HG03108 (cell line): ENCODE results near the gene CREBBP.
"Not testable (repeated sequence)": the region's sequence is repeated elsewhere in the genome, so short reads cannot be mapped to it uniquely, and the experiment has no call there.

Experiments used
- ATAC-seq: cut with Tn5 transposase; IDR thresholded peaks from one replicate; pipeline ENCODE4 v1.9.1; 2021; ENCODE audit warnings: moderate library complexity; ENCODE audit not compliant: unreplicated experiment

Gene CREBBP

DNA sequence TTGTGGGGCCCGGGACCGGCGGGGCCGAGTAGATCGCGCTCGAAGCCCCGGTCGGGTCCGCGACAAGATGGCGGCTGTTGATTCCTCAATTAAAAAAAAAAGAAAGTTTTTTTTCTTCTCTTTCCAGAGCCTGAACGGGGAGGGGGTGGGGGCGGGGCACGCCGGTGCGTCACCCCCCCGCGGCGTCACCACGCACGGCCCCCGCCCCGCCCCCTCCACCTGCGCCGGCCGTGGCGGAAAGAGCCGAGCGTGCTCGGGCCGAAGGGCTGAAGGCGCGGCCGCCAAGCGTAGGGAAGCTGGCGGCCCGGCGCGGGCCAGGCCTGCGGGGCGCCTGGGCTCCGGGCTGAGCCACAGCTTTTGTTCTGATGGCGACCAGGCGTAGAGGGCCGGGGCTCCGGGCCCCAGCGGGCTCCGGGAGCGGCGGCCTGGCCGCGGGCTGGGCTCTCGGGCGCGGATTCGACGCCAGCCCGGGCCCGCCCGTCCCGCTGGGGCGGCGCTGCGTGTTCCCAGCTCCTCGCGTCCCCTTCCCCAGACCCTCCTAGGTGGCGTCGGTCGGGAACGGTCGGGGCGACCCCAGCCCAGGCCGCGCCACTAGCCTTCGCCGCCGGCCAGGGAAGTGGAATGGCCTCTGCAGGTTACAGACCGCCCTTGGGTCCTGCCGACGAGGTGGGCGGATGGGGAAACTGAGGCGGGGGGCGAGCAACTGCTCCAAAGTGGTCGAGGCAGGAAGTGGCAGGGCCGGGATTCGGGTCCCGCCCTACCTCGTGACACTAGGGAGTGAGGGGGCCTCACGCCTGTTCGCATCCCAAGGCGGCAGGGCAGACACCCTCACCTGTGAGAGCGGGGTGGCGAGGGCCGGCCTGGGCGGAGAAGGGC is at the start of gene CREBBP:
Gene CREBBP, minus strand, starts transcription at position 91 of the 876 bp plus-strand sequence. CDS start 797 bp downstream, outside the sequence.
- ATAC-seq, result peak; percentile 55

DNA sequence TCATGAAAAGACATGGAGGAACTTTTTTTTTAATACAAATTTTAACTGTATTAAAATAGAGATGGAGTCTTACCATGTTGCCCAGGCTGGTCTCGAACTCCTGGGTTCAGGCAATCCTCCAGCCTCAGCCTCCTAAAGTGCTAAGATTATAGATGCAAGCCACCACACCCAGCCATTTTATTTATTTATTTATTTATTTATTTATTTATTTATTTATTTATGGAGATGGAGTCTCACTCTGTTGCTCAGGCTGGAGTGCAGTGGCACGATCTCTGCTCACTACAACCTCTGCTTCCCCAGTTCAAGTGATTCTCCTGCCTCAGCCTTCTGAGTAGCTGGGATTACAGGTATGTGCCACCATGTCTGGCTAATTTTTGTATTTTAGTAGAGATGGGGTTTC is 46.6 kb upstream of the CREBBP start:
- not testable (repeated sequence) for ATAC-seq

DNA sequence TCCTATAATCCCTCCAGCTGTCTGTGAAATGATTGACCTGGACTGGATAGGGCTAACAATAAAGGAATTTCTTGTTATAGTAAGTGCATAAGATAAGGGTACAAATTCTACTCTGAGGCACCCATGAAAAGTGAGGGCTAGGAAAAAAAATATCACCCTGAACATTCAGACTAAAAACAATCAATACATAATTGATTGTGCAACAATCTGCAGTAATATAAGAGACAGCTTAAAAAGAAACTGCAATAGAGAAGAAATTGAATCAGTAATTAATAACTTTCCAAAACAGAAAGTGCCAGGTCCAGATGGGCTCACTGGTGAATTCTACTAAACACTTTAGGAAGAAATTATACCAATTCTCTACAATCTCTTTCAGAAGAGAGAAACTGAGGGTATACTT is 44.2 kb upstream of the CREBBP start:
- ATAC-seq, result no peak

DNA sequence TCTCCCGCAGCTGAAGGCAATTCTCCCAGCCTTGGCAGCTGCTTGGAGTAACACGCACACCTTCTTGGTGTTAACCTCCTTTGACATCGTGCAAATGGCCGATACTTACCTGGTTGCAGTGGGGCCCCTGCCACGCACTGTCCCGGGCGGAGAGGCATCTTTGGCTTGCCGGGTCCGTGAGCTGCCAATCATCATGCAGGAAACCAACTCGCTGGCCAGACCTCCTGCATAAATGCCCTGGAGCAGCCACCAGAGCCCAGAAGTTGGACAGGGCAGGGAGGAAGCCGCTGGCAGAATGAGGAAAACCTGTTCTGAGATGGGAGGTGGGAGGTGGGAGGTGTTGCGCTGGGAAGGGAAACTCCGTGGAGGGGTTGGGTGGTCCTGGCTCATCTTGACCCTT is 41.7 kb upstream of the CREBBP start:
- no peak for ATAC-seq

DNA sequence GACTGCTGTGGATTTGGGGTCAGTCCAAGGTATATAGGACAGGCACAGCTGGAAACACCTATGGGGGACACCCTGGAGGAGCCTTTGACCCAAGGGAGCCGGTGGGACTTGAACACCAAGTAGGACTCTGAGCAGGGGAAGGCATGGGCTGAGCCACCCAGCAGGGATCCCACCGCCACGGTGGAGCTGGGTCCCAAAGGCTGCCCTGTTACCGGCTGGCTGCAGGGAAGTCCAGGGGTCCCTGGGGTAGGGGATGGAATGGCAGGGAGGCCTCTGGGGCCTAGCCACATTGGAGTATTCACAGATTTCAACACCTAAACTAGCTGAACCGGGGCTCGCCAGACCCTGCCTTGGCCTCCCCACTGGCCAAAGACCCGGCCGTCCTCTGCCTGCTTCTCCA is 39.7 kb upstream of the CREBBP start:
- no peak for ATAC-seq

DNA sequence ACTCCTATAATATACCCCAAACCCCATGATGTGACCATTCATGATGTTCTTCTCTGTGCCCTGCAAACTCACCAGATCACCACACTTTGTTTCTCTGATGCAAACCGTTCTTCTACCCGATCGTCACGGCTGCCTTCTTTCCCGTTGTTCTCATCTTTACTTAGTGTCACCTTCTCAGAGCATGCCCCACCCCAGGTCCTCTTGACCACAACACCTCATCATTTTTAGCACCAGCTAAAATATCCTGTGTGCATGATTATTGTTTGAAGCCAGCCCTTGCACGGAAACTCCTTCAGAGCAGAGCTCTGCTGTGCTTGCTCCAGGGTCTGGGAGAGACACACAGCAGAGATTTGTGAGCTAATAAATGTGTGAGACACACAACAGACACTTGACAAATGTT is 38.9 kb upstream of the CREBBP start:
- no peak for ATAC-seq

GRCh38 chr16:3915426-3916260 is 35.1 kb upstream of the CREBBP start:
- ATAC-seq, result no peak

DNA sequence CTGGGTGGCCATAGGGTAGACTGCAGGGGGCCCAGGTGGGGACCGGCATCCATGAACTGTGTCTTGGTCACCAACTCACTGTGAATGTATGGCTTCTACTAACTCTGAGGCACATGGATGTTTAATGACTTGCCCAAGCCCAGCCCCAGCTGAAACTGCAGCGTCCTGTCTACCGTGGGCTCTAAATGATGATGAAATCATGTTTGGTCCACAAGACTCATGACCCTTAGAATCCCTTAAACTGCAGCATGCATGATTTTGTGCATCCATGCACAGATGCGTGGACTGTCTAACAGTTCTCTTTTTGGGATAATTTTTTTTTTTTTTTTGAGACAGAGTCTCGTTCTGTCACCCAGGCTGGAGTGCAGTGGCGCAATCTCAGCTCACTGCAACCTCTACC is 32.4 kb upstream of the CREBBP start:
- ATAC-seq, result no peak

DNA sequence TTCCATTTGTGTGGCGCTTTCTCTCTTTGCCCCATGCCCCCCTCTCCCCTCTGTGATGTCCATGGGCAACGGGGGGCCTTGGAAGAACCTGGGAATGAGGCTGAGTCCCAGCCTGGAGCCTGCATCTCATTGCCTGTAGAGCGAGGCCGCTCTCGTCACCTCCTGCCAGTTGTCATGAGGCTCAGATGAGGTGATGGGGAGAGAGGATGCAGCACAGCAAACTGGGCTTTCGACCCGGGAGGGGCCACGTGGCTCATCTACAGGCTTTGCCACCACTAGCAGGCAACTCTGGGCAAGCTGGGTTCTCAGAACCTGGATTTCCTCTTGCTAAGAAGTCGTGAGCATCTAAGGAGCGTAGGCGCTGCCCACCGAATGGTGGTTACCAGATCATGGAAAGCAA is 31.9 kb upstream of the CREBBP start:
- no peak for ATAC-seq

GRCh38 chr16:3911741-3912140 is 31.2 kb upstream of the CREBBP start:
- ATAC-seq, result not testable (repeated sequence)

GRCh38 chr16:3909791-3910583 is 29.5 kb upstream of the CREBBP start:
- no peak for ATAC-seq

DNA sequence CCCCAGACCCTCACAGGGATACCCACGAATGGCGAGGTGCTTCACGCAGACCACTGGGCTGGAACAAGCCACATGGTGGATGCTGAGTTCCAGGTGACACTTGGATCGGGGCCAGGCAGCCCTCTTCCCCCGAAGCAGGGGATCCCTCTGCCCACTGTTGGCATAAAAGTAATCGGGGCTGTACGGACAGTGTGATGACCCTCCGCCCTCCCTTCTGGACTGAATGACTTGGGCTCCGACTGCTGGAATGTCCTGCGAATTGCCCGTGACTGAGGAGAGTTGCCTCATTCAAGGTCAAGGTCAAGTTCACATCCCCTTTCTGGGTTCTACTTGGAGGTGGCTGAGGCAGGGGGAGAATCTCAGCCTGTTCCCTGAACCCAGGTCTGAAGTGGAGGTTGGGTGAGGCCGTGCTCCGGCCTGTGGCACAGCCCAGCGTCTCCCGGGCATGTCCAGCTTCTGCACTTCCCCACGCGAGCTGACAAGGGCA is 28.5 kb upstream of the CREBBP start:
- ATAC-seq, result no peak

DNA sequence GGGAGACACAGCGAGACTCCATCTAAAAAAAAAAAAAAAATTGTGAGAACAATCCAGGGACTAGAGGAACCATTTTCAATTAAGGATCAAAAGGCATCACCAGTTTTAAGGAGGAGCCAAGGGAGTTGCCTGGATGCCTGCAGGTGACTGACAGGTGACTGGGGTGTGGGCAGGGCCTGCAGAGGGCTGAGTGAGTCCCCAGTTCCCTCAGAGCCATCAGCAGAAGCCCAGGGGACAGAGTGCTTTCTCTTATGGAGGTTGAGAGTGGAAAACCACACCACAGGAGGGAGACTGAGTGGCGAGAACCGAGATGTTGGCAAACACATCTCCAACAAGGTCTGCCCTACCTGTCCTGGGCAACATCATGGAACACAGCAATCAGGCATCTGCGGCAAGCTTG is 27.1 kb upstream of the CREBBP start:
- ATAC-seq, result no peak

DNA sequence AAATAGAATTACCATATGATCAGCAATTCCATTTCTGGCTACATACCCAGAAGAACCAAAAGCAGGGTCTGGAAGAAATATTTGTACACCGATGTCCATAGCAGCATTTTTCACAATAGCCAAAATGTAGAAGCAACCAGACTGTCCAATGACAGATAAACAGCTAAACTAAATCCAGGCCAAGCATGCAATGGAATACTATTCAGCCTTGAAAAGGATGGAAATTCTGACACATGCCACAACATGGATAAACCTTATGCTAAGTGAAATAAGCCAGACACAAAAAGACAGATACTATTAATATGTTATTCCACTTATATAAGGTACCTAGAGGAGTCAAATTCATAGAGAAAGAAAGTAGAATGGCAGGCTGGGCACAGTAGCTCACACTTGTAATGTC is 25.9 kb upstream of the CREBBP start:
- no peak for ATAC-seq

DNA sequence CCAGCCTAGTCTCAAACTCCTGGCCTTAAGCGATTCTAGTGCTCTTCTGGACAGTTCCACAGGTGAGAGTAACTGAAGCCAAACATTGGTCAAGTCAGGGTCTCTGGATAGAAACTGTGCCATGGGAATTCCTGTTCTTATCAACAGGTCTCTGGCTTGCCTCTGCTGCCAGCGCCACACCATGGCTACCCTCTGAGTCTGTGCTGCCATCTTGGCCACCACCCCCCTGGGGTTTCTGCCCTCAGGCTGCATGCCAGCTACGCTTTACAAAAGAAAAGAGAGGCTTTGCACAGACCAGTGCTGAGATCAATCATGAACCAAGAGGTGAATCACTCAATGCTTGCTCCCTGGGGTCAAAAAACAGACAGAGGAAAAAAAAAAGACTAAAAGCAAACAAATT is 24.4 kb upstream of the CREBBP start:
- ATAC-seq, result no peak

- ATAC-seq, result no peak
These were observed 9.6 kb upstream of the CREBBP start for GRCh38 chr16:3890091-3890490.

DNA sequence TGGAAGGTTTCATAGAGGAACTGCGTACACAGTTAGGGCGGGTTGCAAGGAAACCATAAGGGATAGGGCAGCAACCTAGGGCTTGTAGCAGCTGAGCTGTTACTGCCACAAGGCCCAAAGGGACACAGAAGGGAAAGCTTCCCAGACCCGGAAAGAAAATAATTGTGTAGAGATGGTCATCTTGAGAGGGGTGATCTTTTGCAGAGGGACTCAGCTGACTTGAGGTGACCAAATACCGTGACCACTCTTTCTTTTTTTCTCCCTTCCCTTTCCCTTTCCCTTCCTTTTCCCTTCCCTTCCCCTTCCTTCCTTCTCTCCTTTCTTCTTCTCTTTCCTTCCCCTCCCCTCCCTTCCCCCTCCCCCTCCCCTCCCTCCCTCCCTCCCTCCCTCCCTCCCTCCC is 8.5 kb upstream of the CREBBP start:
- no peak for ATAC-seq

GRCh38 chr16:3885999-3886398 is 5.5 kb upstream of the CREBBP start:
- ATAC-seq, result not testable (repeated sequence)

GRCh38 chr16:3884398-3884797 is 3.9 kb upstream of the CREBBP start:
- ATAC-seq, result no peak

- ATAC-seq, result no peak
These were observed 2.0 kb upstream of the CREBBP start for GRCh38 chr16:3882531-3882930.

DNA sequence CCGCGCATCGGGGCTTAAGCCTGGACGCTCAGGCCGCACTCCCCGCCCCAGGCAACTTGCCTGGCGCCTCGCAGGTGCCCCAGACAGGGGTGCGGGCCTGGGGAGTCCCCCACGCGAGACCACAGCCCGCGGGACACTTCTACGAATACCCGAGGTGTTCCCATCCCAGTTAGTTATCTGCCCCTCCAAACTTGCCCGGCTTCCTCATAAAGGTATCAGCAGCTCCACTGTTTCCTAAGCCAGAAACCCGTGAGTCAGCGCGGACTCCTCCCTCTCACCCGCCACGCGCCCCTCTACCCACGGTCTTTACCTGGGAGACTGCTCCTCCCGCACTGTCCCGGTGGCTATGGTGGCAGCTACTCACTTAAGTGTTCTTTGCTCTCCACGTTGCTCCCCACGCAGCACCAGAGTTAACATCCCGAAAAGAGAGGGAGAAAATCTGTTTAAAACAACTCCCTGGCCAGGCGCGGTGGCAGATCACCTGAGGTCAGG is 1.0 kb upstream of the CREBBP start:
- ATAC-seq, result no peak
